Memory B cell (primary cell): ENCODE measurements around the gene RBP3.

Source experiments
- ATAC-seq: fragments of 150-1000 bp; cut with Tn5 transposase; 2 replicates; pipeline ENCODE4 v1.10.0; 2021; ENCODE audit warnings: low read depth, mild to moderate bottlenecking, moderate library complexity
- DNase-seq, 2 donors: peaks; one replicate each; pipeline ENCODE4 v3.0.0; 2022; ENCODE audit warnings: low spot score in 2 of 2
- H3K27ac Mint-ChIP-seq: one replicate; pipeline ENCODE4 v1.8.0; 2022; ENCODE audit warnings: mild to moderate bottlenecking, moderate library complexity, mixed read lengths
- H3K27me3 Mint-ChIP-seq: one replicate; pipeline ENCODE4 v1.8.0; 2022; ENCODE audit warnings: mixed read lengths
- H3K36me3 Mint-ChIP-seq: one replicate; pipeline ENCODE4 v1.8.0; 2022; ENCODE audit warnings: mild to moderate bottlenecking, mixed read lengths
- H3K4me1 Mint-ChIP-seq: one replicate; pipeline ENCODE4 v1.8.0; 2022; ENCODE audit warnings: mixed read lengths
- H3K4me3 Mint-ChIP-seq: one replicate; pipeline ENCODE4 v1.8.0; 2022; ENCODE audit warnings: mild to moderate bottlenecking, moderate library complexity, mixed read lengths
- H3K9me3 Mint-ChIP-seq: one replicate; pipeline ENCODE4 v1.8.0; 2022; ENCODE audit warnings: mixed read lengths

RBP3 gene

GRCh38 chr10:47323636-47324296 lies 24.4 kb upstream of the RBP3 start:
- Mint-ChIP-seq H3K27ac (no peak overlapping the region), H3K4me3 (no peak overlapping the region), H3K9me3 (peaks cover 12% of the 10 kb centered on the region), H3K36me3 (no peaks in the 10 kb centered on the region), H3K4me1 (peaks cover 4% of the 10 kb centered on the region), H3K27me3 (peaks cover 9% of the 10 kb centered on the region)
- ATAC-seq (no peak), DNase-seq (no peak)

- ATAC-seq (no peak), DNase-seq (no peak)
- Mint-ChIP-seq H3K9me3 (peaks cover 12% of the 10 kb centered on the region), H3K27ac (no peak overlapping the region), H3K36me3 (no peaks in the 10 kb centered on the region), H3K27me3 (peaks cover 7% of the 10 kb centered on the region), H3K4me3 (no peak overlapping the region), H3K4me1 (peaks cover 4% of the 10 kb centered on the region)
Observed at GRCh38 chr10:47325303-47326291, 22.6 kb upstream of the RBP3 start.

GRCh38 chr10:47326306-47326926 lies 21.7 kb upstream of the RBP3 start:
- Mint-ChIP-seq H3K27ac (no peak overlapping the region), H3K27me3 (peaks cover 3% of the 10 kb centered on the region), H3K36me3 (no peaks in the 10 kb centered on the region), H3K4me1 (peaks cover 4% of the 10 kb centered on the region), H3K4me3 (no peak overlapping the region), H3K9me3 (peaks cover 12% of the 10 kb centered on the region)
- ATAC-seq (no peak), DNase-seq (no peak)

GRCh38 chr10:47326927-47327330 lies 21.2 kb upstream of the RBP3 start:
- Mint-ChIP-seq H3K9me3 (peaks cover 12% of the 10 kb centered on the region), H3K36me3 (no peaks in the 10 kb centered on the region), H3K4me3 (no peak overlapping the region), H3K4me1 (peaks cover 4% of the 10 kb centered on the region), H3K27me3 (peaks cover 3% of the 10 kb centered on the region), H3K27ac (no peak overlapping the region)
- no peak for DNase-seq
- ATAC-seq = no peak

- H3K36me3 Mint-ChIP-seq = no peaks in the 10 kb centered on the region
- peaks cover 7% of the 10 kb centered on the region for H3K27me3 Mint-ChIP-seq
- no peak overlapping the region for H3K27ac Mint-ChIP-seq
- peaks cover 4% of the 10 kb centered on the region for H3K4me1 Mint-ChIP-seq
- H3K4me3 Mint-ChIP-seq = no peak overlapping the region
- ATAC-seq (no peak), DNase-seq (no peak)
- H3K9me3 Mint-ChIP-seq = peaks cover 12% of the 10 kb centered on the region
Observed at GRCh38 chr10:47329855-47330254, 18.3 kb upstream of the RBP3 start.

- no peak overlapping the region for H3K27ac Mint-ChIP-seq
- H3K36me3 Mint-ChIP-seq = no peaks in the 10 kb centered on the region
- peaks cover 12% of the 10 kb centered on the region for H3K9me3 Mint-ChIP-seq
- DNase-seq (no peak), ATAC-seq (no peak)
- peaks cover 4% of the 10 kb centered on the region for H3K4me1 Mint-ChIP-seq
- H3K4me3 Mint-ChIP-seq = no peak overlapping the region
- H3K27me3 Mint-ChIP-seq = peaks cover 7% of the 10 kb centered on the region
Observed at GRCh38 chr10:47330366-47330765, 17.8 kb upstream of the RBP3 start.

GRCh38 chr10:47330804-47331203 lies 17.4 kb upstream of the RBP3 start:
- Mint-ChIP-seq H3K9me3 (peaks cover 12% of the 10 kb centered on the region), H3K36me3 (no peaks in the 10 kb centered on the region), H3K27ac (no peak overlapping the region), H3K4me1 (peaks cover 4% of the 10 kb centered on the region), H3K4me3 (no peak overlapping the region), H3K27me3 (peaks cover 7% of the 10 kb centered on the region)
- ATAC-seq (no peak), DNase-seq (no peak)

- peaks cover 4% of the 10 kb centered on the region for H3K4me1 Mint-ChIP-seq
- DNase-seq = no peak
- ATAC-seq = no peak
- H3K27ac Mint-ChIP-seq = no peak overlapping the region
- H3K27me3 Mint-ChIP-seq = peaks cover 10% of the 10 kb centered on the region
- no peaks in the 10 kb centered on the region for H3K36me3 Mint-ChIP-seq
- H3K4me3 Mint-ChIP-seq = no peak overlapping the region
- H3K9me3 Mint-ChIP-seq = peaks cover 12% of the 10 kb centered on the region
Observed at GRCh38 chr10:47331491-47331890, 16.7 kb upstream of the RBP3 start.

GRCh38 chr10:47331954-47332353 lies 16.2 kb upstream of the RBP3 start:
- Mint-ChIP-seq H3K27me3 (peaks cover 10% of the 10 kb centered on the region), H3K9me3 (peaks cover 12% of the 10 kb centered on the region), H3K4me3 (no peak overlapping the region), H3K36me3 (no peaks in the 10 kb centered on the region), H3K4me1 (peaks cover 4% of the 10 kb centered on the region), H3K27ac (no peak overlapping the region)
- ATAC-seq (no peak), DNase-seq (no peak)

- no peak overlapping the region for H3K27ac Mint-ChIP-seq
- H3K9me3 Mint-ChIP-seq = peaks cover 12% of the 10 kb centered on the region
- no peaks in the 10 kb centered on the region for H3K36me3 Mint-ChIP-seq
- peaks cover 10% of the 10 kb centered on the region for H3K27me3 Mint-ChIP-seq
- H3K4me3 Mint-ChIP-seq = no peak overlapping the region
- peaks cover 4% of the 10 kb centered on the region for H3K4me1 Mint-ChIP-seq
- ATAC-seq = no peak
- DNase-seq = no peak
Observed at GRCh38 chr10:47332371-47332770, 15.8 kb upstream of the RBP3 start.

GRCh38 chr10:47332946-47333345 lies 15.2 kb upstream of the RBP3 start:
- Mint-ChIP-seq H3K27me3 (peaks cover 10% of the 10 kb centered on the region), H3K36me3 (no peaks in the 10 kb centered on the region), H3K27ac (no peak overlapping the region), H3K4me3 (no peak overlapping the region), H3K9me3 (peaks cover 8% of the 10 kb centered on the region), H3K4me1 (peaks cover 4% of the 10 kb centered on the region)
- no peak for DNase-seq
- ATAC-seq = no peak

GRCh38 chr10:47333532-47333931 lies 14.6 kb upstream of the RBP3 start:
- DNase-seq (no peak), ATAC-seq (no peak)
- no peaks in the 10 kb centered on the region for H3K36me3 Mint-ChIP-seq
- H3K27ac Mint-ChIP-seq = no peak overlapping the region
- H3K4me1 Mint-ChIP-seq = no peaks in the 10 kb centered on the region
- H3K27me3 Mint-ChIP-seq = peaks cover 10% of the 10 kb centered on the region
- peaks cover 2% of the 10 kb centered on the region for H3K9me3 Mint-ChIP-seq
- H3K4me3 Mint-ChIP-seq = no peak overlapping the region

GRCh38 chr10:47334466-47335295 lies 13.5 kb upstream of the RBP3 start:
- ATAC-seq (no peak), DNase-seq (no peak)
- no peaks in the 10 kb centered on the region for H3K9me3 Mint-ChIP-seq
- H3K36me3 Mint-ChIP-seq = no peaks in the 10 kb centered on the region
- H3K27ac Mint-ChIP-seq = no peak overlapping the region
- H3K27me3 Mint-ChIP-seq = peaks cover 12% of the 10 kb centered on the region
- H3K4me3 Mint-ChIP-seq = no peak overlapping the region
- no peaks in the 10 kb centered on the region for H3K4me1 Mint-ChIP-seq
